Right kidney (tissue), 1 donor: ENCODE results near the gene MYCBPAP.
A peak's percentile ranks its signal among the peaks of the same experiment; 100 is the strongest.

Experiments
- DNase-seq: peaks from one replicate; pipeline ENCODE4 v3.0.0-alpha.2; 2016

The MYCBPAP gene

DNA sequence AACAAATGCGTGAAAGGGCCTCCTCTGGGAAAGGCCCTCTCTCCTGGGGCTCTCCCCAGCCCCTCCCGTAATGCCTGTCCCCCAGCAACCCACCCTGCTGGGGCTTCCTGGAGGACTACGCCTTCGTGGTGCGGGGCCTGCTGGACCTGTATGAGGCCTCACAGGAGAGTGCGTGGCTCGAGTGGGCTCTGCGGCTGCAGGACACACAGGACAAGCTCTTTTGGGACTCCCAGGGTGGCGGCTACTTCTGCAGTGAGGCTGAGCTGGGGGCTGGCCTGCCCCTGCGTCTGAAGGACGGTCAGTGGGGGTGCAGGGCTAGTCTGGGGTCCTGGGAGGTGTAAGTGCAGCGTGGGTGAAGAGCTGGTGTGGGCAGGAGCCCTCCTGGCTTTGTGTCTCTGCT, 43.6 kb downstream of the MYCBPAP start:
- no peak for DNase-seq

DNA sequence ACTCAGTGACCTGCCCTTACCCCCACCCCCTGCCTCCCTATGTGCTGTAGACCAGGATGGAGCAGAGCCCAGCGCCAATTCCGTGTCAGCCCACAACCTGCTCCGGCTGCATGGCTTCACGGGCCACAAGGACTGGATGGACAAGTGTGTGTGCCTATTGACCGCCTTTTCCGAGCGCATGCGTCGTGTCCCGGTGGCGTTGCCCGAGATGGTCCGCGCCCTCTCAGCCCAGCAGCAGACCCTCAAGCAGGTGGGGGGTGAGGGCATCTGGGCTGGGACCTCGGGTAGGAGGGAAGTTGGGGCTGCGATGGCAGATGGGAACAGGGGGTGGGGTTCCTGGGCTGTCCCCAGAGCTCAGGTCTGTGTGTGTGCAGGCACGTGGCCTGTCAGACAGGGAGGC, 46.0 kb downstream of the MYCBPAP start:
- DNase-seq, result no peak

DNA sequence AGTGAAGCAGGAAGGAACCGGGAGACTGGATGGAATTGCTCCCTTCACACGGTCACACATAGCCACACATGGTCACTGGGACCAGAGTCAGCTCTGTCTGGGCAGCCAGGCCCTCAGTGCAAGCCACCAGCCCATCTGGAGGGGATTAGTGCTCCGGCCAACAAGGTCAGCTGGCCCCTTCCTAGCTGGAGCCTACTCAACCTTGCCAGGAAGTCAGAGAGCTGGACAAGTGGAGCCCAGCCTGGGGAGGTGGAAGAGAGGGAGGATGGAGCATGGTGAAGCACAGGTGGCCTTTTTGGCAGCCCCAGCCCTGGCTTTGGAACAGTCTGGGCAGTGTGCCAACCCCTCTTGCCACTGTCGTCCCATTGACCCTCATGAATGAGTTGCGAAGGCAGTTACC, 48.6 kb downstream of the MYCBPAP start:
- no peak for DNase-seq

DNA sequence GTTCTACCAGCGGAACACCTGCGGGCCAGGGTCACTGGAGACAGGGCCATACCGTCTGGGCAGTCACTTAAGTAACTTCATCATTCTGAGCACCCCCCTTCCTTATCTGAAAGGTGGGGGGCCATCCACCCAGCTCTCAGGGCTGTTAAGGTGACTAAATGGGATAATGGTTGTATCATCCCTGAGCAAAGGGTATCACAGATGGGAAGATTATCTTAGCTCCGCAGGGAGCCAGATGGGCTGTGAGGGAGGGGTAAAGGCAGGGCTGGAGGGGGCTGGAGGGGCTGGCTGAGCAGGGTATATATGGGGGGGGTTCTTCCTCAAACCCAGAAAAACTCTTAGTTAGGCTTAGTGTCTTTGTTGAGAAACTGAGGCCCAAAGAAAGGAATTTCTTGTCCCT, 49.4 kb downstream of the MYCBPAP start:
- DNase-seq, result no peak

DNA sequence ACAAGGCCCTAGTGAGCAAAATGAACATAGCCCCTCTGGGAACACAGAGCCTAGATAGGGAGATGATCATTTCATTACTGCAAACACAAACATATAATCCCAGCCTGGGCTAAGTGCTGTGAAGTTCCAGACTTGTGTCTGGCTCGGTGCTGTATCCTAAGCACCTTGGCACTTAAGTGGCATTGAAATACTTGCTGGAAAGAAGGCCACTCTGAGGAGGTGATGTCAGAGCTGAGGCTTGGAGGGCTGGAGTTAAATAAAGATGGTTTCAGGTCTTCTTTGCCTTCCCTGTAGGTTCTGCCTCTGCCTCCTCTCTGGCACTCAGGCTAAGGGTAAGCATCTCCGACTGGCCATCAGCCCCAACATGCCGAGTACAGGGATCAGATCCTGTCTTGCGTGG, 49.9 kb downstream of the MYCBPAP start:
- DNase-seq, result no peak

DNA sequence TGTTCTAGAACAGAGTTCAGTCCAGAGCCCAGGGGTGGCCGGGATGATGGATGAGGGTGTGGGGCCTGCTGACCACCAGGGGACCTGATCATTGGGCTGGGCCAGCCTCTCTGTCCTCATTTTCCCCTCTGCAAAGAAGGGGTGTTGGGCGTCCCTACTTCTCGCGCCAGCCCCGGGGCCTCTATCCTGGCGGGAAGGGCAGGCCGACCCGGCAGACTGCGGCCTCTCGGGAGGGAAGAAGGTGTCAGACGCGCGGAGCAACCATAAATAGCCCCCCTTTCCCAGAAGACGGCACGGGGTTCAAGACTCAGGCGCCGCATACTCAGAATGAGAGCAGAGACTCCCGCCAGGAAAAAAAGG, 50.3 kb downstream of the MYCBPAP start:
- no peak for DNase-seq

DNA sequence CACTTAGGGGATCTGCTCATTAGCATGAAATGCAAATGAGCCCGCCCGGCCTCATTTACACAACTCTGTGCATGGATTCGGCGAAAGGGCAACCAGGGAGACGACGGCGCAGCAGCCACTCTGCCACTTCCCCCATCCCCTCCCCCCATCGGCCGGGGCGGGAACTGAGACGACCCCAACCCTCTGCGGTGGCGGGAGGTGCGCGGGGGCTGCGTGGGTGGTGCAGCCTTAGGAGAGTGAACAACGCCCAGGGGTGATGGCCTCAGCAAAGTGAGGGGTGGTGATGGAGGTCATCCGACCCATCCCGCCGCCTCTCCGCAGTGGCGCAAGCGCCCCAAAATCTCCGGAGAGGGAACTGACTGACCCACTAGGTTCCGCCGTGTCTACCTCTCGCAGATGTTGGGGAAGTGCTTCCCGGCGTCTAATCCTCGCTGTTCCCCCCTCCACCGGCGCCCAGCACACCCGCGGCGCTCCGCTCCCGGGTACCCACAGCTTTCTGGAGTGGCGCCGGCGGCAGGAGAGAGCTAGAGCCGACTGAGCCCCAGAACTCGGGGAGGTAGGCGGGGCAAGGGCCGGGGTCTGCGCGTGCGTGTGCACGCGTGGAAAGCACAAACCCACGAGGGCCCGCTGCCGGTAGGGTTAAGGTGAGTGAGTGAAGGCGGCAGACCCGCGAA, 50.8 kb downstream of the MYCBPAP start:
- DNase-seq, result no peak

DNA sequence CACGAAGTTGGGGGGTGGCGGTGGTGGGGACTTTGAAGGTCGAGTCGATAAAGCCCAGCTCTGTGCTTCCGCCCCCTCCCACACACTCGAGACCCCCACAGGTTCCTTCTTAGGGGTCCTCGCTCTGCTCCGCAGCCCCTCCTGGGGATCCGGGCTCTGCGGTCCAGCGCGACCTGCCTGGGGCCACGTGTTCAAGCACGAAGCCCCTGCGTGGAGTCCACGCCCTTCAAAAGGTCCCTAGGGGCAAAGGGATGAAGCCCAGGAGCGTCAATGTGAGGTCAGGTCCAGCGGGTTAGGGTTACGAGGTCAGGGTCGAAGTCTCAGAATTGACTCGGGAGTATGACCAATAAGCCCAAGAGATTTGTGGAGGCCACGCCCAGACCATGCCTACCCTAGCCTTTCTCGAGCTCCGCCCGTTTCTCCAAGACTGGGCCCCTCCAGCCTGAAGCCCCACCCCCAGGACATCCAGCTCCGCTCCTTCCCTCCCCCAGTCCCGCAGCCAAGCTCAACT, 51.5 kb downstream of the MYCBPAP start:
- no peak for DNase-seq

DNA sequence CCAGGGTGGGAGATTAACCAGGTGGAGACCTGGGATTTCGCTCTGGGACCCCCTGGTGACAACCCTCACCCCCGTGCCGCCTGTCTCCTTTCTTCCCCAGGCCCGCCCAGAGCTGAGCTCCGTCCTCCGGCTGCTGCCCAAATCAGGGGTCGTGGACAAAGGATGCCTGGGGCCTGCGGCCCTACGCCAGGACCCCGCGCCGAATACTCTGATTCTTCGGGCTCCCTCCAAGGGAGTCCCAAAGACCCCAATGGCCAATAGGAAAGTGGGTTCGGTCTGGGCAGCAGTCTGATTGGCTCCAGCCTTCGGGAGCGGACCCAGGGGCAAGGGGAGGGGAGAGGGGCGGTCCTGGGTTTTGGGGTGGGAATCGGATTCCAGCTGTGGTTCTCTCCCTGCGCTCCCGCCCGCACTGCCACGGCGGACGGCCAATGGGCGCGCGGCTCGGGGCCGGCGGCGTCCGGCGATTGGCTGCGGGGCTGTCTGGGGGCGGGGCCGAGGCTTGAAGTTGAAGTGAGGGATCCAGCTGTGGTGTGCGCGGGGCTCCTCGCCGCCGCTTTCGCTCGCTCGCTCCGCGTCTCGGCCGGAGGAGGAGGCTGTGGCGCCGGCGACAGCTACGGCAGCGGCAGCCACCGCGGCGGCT, 52.1 kb downstream of the MYCBPAP start, which contains the start of gene CACNA1G:
Gene CACNA1G (plus strand): TSS at position 531 of the 640 bp plus-strand sequence. CDS start 745 bp downstream, outside the sequence.
- peak; percentile 88 for DNase-seq

DNA sequence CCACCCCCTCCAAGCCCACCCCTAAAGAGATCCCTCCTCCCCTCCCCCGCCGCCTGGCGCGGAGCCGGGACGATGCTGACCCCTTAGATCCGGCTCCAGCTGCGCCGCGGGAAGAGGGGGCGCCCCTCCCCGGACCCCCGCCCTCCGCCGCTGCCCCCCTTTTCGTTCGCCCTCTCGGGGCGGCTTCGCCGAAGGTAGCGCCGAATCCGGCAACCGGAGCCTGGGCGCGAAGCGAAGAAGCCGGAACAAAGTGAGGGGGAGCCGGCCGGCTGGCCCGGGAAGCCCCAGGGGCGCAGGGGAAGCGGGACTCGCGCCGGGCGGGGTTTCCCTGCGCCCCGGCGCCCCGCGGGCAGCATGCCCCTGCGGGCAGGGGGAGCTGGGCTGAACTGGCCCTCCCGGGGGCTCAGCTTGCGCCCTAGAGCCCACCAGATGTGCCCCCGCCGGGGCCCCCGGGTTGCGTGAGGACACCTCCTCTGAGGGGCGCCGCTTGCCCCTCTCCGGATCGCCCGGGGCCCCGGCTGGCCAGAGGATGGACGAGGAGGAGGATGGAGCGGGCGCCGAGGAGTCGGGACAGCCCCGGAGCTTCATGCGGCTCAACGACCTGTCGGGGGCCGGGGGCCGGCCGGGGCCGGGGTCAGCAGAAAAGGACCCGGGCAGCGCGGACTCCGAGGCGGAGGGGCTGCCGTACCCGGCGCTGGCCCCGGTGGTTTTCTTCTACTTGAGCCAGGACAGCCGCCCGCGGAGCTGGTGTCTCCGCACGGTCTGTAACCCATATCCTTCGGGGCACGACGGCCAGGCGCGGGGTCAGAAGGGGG, 52.9 kb downstream of the MYCBPAP start:
- peak; percentile 71 for DNase-seq

DNA sequence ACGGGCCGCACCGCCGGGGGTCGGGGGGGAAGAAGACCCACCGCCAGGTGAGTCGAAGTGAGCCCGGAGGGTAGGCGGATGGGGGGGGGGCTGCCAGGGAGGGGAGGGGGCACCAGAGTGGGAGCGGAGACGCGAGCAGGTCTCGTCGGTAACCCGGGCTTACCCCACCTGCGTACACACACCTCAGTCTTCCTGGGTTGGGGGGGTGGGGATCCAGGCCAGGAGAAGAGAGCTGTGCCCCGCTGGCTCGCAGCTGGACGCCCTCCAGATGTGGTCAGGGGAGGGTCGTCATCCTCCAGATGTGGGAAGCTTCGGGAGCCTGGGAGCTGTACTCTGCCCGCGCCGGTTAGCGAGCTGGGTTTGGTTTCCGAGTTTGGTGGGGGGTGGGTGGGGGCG, 53.5 kb downstream of the MYCBPAP start:
- DNase-seq, result no peak

DNA sequence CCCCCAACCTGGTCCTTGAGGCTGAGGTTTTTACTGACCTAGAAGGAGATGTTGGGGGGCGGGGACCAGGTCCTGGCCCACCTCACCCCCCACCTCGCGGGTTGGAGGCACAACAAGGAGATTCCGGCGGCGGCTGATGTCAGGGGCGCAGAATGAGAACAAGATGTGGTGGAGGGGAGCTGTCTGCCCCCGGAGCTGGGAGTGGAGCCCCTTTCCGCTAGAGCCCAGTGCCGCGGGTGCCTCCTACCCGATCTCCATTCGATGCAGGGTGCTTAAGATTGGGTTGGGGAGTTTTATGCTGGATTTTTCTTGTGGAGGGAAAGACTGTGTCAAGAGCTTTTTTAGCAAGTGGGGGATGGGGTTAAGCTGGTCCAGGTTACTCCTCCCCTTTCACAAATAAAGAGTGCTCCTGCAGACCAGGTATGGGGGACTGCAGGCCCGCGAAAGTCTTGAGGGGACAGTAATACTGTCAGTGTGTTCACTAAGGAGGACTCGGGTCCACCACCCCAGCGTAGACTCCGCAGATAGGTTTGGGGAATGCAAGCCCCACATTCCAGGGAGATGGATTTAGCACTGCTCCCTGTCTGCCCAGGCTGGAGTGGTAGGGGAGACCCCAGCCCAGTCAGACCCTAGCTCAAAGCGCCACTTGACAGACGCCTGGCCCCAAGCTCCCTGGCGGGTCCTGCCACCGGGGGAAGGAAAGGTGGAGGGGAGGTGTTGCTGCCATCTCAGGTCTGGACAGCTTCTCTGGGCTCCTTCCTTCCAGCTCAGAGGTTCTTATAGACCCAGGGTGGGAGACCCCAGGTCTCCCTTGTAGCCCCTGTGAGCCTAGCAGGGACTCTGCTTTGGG, 54.2 kb downstream of the MYCBPAP start:
- peak; percentile 61 for DNase-seq

DNA sequence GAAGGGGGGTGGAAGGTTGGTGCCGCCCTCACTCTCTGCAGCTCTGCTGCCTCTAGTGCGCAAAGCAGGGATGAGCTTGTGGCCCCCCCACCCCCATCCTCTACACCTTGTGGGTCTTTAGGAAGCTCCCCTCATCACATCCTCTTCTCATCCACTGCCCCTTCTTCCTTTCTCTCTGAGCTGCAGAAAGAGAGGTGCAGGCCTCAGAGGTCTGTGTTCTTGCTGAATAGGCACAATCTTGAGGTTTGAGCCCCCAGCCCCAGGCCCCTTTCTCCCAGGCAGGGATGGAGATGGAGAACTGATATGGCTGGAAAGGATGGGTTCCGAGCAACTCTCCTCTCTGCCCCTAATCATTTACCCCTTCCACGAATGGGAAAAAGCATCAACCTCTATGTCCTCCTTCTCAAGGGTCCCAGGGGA, 54.9 kb downstream of the MYCBPAP start:
- DNase-seq, result no peak

DNA sequence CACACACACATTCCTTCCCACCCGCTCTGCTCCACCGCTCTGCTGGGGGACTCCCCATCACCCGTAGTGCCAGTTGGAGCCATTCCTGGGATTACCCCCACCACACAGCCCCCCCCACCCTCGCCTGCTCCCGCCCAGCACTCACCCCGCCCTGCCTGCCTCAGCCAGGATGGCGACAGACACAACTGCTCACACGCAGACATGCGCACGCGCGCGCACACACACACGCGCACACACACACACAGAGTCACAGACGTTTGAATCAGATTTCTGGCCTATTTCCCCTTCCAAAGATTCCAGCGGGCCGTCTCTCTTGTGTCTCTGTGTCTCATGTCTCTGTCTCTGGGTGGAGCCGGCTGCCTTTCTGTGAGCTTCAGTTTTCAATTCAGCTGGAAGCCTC, 56.7 kb downstream of the MYCBPAP start:
- no peak for DNase-seq

DNA sequence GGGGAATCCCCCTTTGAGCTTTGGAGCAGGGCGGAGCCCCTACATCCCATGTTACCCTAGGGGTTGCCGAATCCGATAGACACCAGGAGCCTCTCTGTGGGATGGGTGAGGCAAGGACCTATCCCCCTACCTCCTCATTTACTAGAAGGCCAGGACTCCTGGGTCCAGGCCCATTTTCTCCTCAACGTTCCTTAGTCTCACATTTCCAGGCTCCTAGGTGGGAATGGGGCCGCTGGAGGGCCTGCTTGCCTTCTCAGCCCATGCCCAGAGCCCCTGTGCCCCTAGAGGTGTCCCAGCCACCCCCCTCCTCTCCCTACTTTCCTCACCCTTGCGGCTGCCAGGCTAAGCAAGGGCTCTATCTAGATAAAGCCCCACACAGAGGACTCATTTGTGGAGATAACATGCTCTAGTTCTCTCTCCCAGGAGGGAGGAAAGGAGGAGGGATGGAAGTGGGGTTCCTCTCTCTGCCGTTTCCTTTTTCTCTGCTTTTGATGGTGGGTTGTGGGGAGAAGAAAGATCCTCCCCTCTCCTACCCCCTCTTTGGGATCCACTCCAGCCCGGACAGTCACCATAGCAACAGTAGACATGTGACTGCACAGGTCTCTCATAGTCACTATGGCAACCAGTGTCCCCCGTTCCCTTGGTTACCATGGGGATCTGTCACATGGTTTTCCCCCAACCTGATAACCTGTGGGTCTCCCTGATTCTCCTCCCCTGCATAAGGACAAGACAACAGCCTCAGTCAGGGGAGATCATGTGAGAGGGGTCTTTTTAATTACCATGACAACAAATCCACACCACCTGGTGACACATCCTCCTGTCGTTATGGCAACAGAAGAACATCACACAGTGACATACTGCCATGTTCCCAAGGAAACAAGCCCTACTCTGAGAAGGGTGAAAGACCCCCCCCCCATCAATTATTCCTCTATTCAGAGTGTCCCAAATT, 57.4 kb downstream of the MYCBPAP start:
- DNase-seq, result no peak

DNA sequence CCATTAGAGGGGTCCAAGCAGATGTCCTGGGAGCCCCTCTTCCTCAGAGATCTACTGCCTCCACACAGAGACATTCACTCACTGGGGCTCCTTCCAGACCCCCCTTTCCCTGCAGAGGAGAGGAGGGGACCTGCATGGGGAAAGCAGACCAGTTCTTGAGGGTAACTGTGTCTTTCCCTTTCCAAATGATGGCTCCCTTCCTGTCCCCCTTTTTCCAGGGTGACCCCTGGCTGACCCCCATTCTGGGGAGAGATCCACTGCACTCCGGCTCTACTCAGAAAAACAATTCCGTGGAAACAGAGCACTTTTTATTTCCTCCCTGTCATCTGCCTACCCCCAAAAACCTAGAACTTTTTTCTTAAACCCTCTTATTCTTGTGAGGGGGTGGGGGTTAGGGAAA, 58.6 kb downstream of the MYCBPAP start:
- no peak for DNase-seq

DNA sequence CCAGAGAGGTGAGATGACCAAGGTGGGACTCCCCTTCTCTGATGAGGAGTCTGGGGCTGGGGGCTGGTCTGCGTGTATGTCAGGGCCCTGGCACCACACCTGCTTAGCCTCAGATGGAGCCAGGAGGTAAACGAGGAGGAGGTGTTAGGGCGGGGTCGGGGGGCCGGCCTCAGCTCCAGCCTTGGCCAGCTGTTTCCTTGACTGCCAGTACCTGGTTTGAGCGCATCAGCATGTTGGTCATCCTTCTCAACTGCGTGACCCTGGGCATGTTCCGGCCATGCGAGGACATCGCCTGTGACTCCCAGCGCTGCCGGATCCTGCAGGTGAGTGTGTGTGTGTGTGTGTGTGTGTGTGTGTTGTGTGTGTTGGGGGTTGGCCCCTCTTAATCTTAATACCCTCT, 60.4 kb downstream of the MYCBPAP start:
- DNase-seq, result no peak

DNA sequence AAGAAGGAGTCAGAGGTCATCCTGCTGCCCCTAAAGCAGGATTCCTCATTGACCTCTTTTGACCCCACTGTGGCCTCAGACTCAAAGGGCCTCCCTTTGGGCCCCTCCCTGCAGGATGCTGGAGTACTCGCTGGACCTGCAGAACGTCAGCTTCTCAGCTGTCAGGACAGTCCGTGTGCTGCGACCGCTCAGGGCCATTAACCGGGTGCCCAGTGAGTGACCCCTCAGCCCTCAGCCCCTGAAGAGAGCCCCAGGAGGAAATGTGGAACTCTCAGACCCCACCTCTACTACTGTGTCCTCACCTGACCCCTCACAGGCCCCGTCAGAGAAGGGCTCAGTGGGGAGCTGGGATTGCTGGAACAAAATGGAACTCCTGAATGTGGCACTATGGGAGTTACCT, 61.4 kb downstream of the MYCBPAP start:
- no peak for DNase-seq

DNA sequence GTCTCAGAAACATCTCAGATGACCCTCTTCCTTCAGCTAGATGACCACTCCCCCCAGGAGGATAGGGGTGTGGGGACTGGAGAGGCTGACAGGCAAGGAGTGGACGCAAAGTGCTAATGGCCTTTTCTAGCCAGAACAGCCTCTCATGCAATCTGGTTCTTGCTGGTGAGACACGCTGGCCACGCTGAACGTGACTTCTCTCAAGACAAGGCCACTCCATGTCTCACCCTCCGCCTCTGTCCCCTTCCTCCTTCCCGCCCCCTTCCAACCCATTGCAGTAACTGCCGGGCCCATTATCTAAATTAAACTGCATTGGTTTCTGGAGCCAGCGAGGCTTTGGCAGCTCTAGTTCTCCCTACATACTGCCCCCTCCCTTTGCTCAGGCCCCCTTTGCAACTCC, 61.8 kb downstream of the MYCBPAP start:
- DNase-seq, result no peak

DNA sequence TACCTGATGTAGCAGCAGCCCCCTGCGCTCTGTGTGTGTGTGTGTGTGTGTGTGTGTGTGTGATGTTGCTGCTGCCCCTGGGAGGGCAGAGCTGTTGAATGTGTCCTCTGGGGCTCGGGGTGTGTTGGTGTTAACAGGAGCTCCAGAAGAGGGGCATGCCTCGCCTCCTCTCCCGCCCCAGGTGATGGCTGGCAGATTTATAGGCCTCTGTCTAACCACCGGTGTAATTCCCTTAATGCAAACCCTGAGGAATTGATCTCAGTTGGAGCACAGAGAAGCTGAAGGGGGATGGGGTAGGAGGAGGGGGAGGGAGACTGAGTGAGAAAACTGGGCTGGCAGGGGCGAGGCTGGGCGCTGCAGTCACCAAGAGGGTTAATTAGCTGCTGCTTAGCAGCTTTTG, 62.3 kb downstream of the MYCBPAP start:
- no peak for DNase-seq

DNA sequence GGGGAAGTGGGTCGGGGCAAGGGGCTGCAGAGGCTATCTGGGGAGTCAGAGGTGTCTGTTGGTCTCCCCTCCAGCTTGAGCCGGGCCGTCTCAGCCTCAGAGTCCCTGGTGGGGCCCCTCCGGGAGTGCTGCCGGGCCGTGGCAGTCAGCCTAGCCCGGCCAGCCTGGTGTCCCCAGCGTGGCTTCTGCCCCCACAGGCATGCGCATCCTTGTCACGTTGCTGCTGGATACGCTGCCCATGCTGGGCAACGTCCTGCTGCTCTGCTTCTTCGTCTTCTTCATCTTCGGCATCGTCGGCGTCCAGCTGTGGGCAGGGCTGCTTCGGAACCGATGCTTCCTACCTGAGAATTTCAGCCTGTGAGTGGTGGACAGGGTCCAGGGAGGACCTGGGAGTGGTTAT, 63.4 kb downstream of the MYCBPAP start:
- no peak for DNase-seq
